SK-N-MC (cell line): ENCODE results near the gene DDX56.

Experiments used
- EZH2 ChIP-seq: fragments of 200-600 bp; sonication (generic); IDR thresholded peaks from one replicate; pipeline ENCODE4 v1.6.1; 2017; ENCODE audit warnings: antibody characterized with exemption
- POLR2AphosphoS5 ChIP-seq: IDR thresholded peaks from 2 replicates; pipeline ENCODE4 v1.6.1; 2012; ENCODE audit warnings: mild to moderate bottlenecking, low read depth, low read length, borderline replicate concordance

GRCh38 chr7:44518761-44519160 lies 54.9 kb downstream of the DDX56 start:
- no peak for TF ChIP-seq POLR2AphosphoS5
- no peak for TF ChIP-seq EZH2
